Liver (tissue), 3 donors: ENCODE results near the gene SIX4.

Source experiments
- CTCF ChIP-seq: fragments of 150-350 bp; IDR thresholded peaks from 2 replicates; pipeline ENCODE4 v1.5.1; 2017; ENCODE audit warnings: improper control_type of control experiment, low read depth, low read length; ENCODE audit not compliant: missing input control
- JUND ChIP-seq, 2 donors: IDR thresholded peaks; 2 replicates each; pipeline ENCODE4 v1.6.1; 2016; ENCODE audit warnings: antibody characterized with exemption in 2 of 2
- RAD21 ChIP-seq, 2 donors: IDR thresholded peaks; 2 replicates each; pipeline ENCODE4 v1.6.1; 2016; ENCODE audit warnings: antibody characterized with exemption in 2 of 2, mild to moderate bottlenecking in 2 of 2
- RXRA ChIP-seq, 2 donors: IDR thresholded peaks; 2 replicates each; pipeline ENCODE4 v1.6.1; 2017 to 2018; ENCODE audit warnings: antibody characterized with exemption in 2 of 2, mild to moderate bottlenecking in 1 of 2
- TAF1 ChIP-seq: conservative IDR thresholded peaks from 2 replicates; pipeline ENCODE4 v1.6.1; 2016; ENCODE audit warnings: antibody characterized with exemption, mild to moderate bottlenecking
- YY1 ChIP-seq: IDR thresholded peaks from 2 replicates; pipeline ENCODE4 v1.6.1; 2016; ENCODE audit warnings: antibody characterized with exemption, mild to moderate bottlenecking
- TF ChIP-seq, protein P1 (sequence below): IDR thresholded peaks from 2 replicates; pipeline ENCODE4 v1.6.1; 2016; ENCODE audit warnings: antibody characterized with exemption
- donor health status: healthy.
- donor health status: healthy.

DNA sequence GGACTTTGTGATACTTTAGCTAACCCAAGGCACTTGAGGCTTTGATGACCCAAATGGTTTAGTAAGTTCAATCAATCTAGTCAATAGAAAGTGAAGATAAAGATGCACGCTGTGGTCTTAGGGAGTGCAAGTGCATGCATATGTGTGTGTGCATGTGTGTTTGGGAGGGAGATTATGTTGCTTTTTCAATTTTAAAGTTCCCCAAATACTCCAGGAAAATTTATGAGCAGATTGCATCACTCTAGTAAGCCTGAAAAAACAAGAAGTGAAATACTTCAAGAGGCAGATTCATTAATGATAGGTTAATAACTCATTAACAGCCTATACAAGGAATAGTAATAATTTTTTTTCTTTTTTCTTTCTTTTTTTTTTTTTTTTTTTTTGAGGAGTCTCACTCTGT is 62.4 kb downstream of the SIX4 start:
- TF ChIP-seq RAD21 (IDR thresholded peaks at IDR 0.05) (no peak), CTCF (no peak), TAF1 (no peak), RXRA (IDR thresholded peaks at IDR 0.05) (no peak), YY1 (no peak), JUND (IDR thresholded peaks at IDR 0.05) (no peak)
- TF ChIP-seq, protein P1, sequence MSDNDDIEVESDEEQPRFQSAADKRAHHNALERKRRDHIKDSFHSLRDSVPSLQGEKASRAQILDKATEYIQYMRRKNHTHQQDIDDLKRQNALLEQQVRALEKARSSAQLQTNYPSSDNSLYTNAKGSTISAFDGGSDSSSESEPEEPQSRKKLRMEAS = no peak
